Measurements from ENCODE around the gene COLGALT1.

- TF ChIP-seq GATA3 (IDR thresholded peaks at IDR 0.05; ENCODE audit: low read depth, low read length) (no peak), GATA2 (IDR thresholded peaks at IDR 0.05; ENCODE audit: low read depth, low read length) (no peak)
Measured at GRCh38 chr19:17576758-17577456, 21.5 kb downstream of the COLGALT1 start.
